CD4-positive, alpha-beta T cell treated with Interleukin-4 for 1 hour (primary cell): ENCODE data around the gene GPR146.
A peak's percentile ranks its signal among the peaks of the same experiment; 100 is the strongest.

Source experiments
- DNase-seq, 2 donors: peaks; one replicate each; pipeline ENCODE4 v3.0.0-alpha.2; 2020 to 2022

Gene GPR146

GRCh38 chr7:1045069-1046063, 1.0 kb downstream of the GPR146 start:
- DNase-seq: no peak

GRCh38 chr7:1046722-1047679, 2.7 kb downstream of the GPR146 start:
- DNase-seq: peak; percentile 58 to 80

- no peak for DNase-seq
These were observed 4.8 kb downstream of the GPR146 start for GRCh38 chr7:1049006-1049741.

DNA sequence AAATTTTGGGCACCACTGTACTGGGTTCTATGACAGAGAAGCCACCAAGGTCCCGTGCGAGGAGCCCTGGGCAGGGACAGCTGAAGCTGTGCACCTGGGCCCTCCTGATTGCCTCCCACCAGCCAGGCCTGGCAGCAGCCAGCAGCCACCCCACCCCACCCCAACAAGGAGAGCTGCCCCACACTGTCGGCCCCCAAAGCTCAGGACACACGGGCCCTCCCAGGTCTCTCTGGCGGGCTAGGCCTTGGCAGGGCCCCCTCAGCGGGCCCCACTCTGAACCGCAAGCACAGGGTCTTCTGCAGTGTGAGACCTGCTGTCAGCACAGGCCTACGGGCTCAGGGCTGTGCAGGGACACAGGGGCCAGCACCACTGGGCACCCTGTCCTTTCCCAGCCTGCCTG, 5.5 kb downstream of the GPR146 start:
- no peak for DNase-seq

GRCh38 chr7:1050254-1050906, 6.0 kb downstream of the GPR146 start:
- no peak for DNase-seq

DNA sequence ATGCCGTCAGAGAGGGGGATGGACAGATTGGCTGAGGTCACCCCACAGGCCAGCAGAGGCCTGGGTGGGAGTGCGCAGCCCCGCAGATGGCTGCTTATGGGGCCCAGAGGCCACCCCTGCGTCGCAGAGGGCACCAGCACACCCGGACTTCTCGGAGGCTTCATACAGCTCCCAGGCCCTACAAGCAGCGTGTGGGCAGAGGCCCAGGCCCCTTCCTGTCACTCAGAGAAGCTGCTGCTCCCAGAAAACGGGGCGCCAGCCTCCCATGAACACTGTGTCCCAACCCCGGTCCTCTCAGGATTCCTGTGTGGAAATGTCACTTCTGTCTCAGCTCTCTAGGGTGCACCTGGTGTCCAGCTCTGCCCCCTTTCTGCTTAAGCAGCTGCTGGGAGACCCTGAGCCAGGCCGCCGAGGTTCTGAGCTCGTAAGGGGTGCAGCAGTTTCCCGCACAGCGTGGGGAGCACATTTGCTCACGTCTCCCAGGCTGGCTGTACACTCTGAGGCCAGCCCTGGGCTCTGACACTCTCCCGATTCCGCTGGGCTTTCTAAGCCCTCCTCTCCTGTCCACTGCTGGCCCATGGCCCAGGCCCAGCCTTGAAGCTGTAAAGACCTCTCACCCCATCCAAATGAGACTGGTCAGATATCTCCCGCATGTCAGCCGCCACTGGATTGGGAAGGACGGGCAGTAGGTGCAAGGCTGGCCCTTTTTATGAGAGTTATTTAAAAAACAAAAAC, 6.8 kb downstream of the GPR146 start:
- DNase-seq: no peak

DNA sequence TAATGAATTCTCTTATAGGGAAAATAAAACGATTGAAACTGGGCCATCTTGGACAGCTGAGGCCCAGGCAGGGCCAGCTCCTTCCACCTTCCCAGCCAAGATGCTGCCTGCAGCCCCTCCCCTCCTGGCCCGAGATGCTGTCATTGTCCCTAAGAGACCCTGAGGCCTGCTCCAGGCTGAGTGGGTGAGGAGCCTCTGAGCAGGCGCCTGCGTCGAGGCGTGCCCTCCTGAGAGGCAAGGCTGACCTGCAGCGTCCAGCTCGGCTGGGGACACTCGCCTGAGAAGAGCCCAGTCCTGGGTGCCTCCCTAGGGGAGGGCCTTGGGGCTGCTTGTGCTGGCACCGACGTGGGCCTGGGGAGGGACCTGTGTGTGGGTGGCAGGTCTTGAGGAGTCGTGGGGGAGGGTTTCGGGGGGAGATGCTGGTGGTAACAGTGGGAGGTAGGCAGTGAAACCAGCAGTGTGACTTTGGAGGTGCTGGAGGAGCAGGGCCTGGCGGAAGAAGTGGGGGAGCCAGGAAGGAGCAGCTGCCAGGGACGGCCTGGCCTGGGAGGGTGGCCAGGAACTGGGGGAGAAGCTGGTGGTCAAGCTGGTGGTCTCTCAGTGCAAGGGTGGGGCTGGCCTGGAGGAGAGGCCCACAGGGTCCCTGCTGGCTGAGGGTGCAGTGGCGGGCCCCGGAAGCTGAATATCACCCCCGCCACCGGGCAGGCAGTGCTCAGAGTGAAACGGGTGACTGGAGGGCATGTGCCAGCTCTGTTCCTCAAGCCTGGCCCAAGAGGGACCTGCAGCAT, 7.9 kb downstream of the GPR146 start:
- no peak for DNase-seq

DNA sequence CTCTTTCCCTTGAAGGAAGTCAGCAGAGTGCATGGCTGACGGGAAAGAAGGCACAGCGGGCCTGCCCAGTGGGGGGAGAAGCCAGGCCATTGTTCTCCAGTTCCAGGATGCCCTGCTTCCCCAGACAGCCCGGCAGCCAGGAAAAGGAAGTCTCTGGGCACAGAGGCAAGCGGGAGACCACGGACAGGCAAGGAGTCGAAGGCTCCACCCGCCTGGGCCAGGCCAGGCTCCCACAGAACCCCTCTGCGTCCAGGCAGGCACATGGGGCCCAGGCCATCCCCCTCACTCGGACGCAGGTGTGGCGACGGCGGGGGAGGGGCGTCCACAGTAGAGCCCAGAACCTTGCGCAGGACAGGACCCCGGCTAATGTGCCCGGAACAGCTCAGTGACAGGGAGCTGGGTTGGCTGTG, 8.7 kb downstream of the GPR146 start:
- no peak for DNase-seq

GRCh38 chr7:1053816-1054370, 9.5 kb downstream of the GPR146 start:
- DNase-seq: no peak

GRCh38 chr7:1054438-1054837, 10.1 kb downstream of the GPR146 start:
- no peak for DNase-seq

GRCh38 chr7:1054861-1055450, 10.6 kb downstream of the GPR146 start:
- DNase-seq: peak; percentile 47 to 48

- DNase-seq: no peak
These were observed 11.2 kb downstream of the GPR146 start for GRCh38 chr7:1055491-1055955.

- no peak for DNase-seq
These were observed 11.8 kb downstream of the GPR146 start for GRCh38 chr7:1055956-1056784.

DNA sequence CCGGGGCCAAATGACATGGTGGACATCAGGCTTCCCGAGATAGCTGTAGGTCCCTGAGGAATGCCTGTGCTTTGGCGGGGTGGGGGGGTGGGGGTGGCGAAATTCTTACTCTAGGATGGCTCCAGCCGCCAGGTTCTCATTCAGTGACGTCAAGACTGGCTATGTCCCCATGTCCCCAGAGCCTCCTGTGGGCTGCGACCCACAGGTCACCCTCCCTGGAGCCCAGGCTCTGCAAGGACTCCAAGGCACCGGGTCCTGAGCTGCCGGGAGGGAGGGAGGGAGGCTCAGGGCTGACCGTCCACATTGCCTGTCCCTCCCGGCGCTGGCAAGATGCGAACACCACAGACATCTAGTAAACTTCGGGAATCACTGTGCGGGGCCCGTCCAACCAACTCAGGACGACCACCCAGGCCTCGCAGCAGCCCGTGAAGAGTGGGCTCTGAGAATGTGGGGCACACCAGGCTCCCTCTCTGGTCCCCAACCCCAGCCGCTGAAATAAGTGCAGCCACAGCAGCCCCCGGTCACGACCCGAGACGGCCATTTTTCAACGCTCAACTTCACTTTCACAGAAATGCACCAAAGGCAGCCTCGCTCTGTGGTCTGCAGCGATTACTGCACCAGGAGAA, 12.6 kb downstream of the GPR146 start:
- DNase-seq: no peak

- no peak for DNase-seq
These were observed 13.3 kb downstream of the GPR146 start for GRCh38 chr7:1057416-1058291.

DNA sequence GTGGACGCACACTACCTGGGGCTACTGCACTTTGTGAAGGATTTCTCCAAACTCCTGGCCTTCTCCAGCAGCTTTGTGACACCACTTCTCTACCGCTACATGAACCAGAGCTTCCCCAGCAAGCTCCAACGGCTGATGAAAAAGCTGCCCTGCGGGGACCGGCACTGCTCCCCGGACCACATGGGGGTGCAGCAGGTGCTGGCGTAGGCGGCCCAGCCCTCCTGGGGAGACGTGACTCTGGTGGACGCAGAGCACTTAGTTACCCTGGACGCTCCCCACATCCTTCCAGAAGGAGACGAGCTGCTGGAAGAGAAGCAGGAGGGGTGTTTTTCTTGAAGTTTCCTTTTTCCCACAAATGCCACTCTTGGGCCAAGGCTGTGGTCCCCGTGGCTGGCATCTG, 14.0 kb downstream of the GPR146 start:
- no peak for DNase-seq

GRCh38 chr7:1058821-1059199, 14.5 kb downstream of the GPR146 start:
- peak in 1 of 2 donors; percentile 40 for DNase-seq
